ENCODE measurements around the gene OPA3. TPM values are rescaled to one million over a fixed set of nuclear protein-coding genes. Genes with fewer than 3 reads are reported as not detected.

The OPA3 gene
- total RNA-seq, 1 experiment from 2014 or later, result 10.1 TPM

- TF ChIP-seq ZMAT4 (CRISPR knock-in tag; IDR thresholded peaks at IDR 0.05) (peak; percentile 70), PREB (CRISPR knock-in tag; IDR thresholded peaks at IDR 0.05; ENCODE audit: borderline replicate concordance) (no peak), ZNF232 (CRISPR knock-in tag; IDR thresholded peaks at IDR 0.05) (no peak), EMX1 (CRISPR knock-in tag; IDR thresholded peaks at IDR 0.05) (0 out of 2 replicates have a peak, but pooled peaks have one; percentile 13), ZBTB43 (CRISPR knock-in tag; IDR thresholded peaks at IDR 0.05) (no peak), ZNF396 (CRISPR knock-in tag; IDR thresholded peaks at IDR 0.05; ENCODE audit: borderline replicate concordance) (no peak), CDX4 (CRISPR knock-in tag; IDR thresholded peaks at IDR 0.05; ENCODE audit: borderline replicate concordance) (no peak), ATF3 (CRISPR knock-in tag; conservative IDR thresholded peaks at IDR 0.05) (no peak), JUN (CRISPR knock-in tag; IDR thresholded peaks at IDR 0.05) (no peak), SP1 (CRISPR knock-in tag; conservative IDR thresholded peaks at IDR 0.05) (no peak), ZNF512 (CRISPR knock-in tag; IDR thresholded peaks at IDR 0.05; ENCODE audit: borderline replicate concordance) (no peak), E2F4 (CRISPR knock-in tag; IDR thresholded peaks at IDR 0.05; ENCODE audit: borderline replicate concordance, low read depth) (no peak), CREM (CRISPR knock-in tag; IDR thresholded peaks at IDR 0.05) (0 out of 2 replicates have a peak, but pooled peaks have one; percentile 43), FOXP1 (CRISPR knock-in tag; IDR thresholded peaks at IDR 0.05; ENCODE audit: borderline replicate concordance) (no peak), TEAD1 (CRISPR knock-in tag; IDR thresholded peaks at IDR 0.05) (0 out of 2 replicates have a peak, but pooled peaks have one; percentile 14), ZNF281 (CRISPR knock-in tag; IDR thresholded peaks at IDR 0.05) (no peak), HMGA2 (CRISPR knock-in tag; IDR thresholded peaks at IDR 0.05) (no peak), CBFB (CRISPR knock-in tag; IDR thresholded peaks at IDR 0.05; ENCODE audit: low read depth) (0 out of 2 replicates have a peak, but pooled peaks have one; percentile 26), ERG (CRISPR knock-in tag; IDR thresholded peaks at IDR 0.05) (no peak), SMAD4 (CRISPR knock-in tag; IDR thresholded peaks at IDR 0.05) (no peak), TP53 (CRISPR knock-in tag; IDR thresholded peaks at IDR 0.05) (no peak), NR2C2 (CRISPR knock-in tag; IDR thresholded peaks at IDR 0.05) (no peak)
Observed at GRCh38 chr19:45528149-45528743, 56.4 kb downstream of the OPA3 start (continued).

Data from WTC11 (cell line).